ENCODE measurements around the gene AIFM2. TPM values are rescaled to one million over a fixed set of nuclear protein-coding genes. Genes with fewer than 3 reads are reported as not detected.
"Not testable (repeated sequence)": the region's sequence is repeated elsewhere in the genome, so short reads cannot be mapped to it uniquely, and the experiment has no call there.

The AIFM2 gene
- total RNA-seq, result 12.4 TPM

DNA sequence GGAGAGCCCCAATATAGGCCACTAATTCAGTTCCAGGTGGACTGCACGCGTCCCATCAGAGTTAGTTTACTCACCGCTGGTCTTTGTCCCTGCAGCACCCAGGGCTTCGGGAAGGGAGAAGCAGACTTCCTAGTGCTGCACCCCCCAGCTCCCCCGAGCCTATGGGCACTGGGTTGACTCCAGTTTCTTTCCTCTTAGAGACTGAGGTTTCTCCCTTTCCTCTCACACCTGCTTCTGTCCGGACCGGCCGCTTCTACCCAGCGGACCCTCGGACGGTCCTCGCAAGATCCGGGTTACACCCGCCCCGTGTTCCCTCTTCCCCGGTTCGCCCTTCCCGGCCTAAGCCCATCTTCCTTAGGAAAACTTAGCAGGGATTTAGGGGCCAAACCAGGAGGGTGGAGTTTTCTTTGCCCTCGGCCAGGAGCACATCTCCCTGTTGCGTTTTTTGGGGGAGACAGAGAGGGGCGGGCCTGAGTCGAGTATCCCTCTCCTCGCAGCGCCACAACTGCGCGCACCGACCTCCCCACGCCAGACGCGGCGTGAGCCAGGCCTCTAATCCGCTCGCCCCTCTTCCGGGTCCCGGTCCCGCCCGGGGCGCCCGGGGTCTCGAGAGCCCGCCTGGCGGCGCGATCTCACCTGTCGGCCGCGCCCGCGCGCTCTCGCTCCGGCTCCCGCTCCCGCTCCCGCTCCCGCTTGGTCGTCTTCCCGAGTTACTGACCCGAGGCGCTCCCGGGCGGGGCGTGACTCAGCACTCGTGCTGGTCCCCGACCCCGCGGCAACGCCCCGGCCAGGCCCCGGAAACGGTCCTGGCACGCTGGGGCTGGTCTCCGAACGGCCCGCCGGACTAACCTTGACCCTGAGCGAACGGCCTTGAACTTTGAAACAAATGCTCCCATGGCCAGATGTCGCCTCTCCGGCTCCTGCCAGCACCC lies at the start of gene AIFM2:
TSS of gene AIFM2 (minus strand) at position 728 of the 932 bp plus-strand sequence. CDS start 8,741 bp downstream, outside the sequence.
- peak; percentile 82 for DNase-seq (ENCODE audit: low spot score)

- DNase-seq (ENCODE audit: low spot score), result not testable (repeated sequence)
These were observed 46.6 kb upstream of the AIFM2 start for GRCh38 chr10:70179209-70179608.

DNA sequence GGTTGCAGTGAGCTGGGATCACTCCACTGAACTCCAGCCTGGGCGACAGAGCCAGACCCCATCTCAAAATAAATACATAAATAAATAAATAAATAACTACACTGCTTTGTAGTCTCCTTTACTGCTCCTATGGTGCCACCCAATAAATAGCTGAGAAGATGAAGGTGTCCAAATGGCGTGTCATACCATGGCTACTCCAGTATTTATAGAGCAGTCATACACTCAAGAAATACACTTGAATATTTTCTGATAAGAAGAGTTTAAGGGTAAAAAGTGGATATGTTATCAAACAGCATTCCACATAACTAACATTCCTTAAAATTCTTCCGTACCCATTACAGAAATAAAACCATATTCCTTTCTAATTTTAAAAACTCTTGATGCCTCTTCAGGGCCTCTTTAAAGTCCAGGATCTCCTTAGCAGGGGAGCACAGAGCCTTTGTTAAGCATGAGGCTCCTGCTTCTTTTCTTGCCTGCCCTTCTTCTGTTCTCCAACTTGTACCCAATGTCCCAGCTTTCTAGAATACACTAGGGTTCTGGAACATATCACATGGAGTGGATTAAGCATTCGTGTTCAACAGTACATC lies 45.6 kb upstream of the AIFM2 start:
- DNase-seq (ENCODE audit: low spot score), result no peak

DNA sequence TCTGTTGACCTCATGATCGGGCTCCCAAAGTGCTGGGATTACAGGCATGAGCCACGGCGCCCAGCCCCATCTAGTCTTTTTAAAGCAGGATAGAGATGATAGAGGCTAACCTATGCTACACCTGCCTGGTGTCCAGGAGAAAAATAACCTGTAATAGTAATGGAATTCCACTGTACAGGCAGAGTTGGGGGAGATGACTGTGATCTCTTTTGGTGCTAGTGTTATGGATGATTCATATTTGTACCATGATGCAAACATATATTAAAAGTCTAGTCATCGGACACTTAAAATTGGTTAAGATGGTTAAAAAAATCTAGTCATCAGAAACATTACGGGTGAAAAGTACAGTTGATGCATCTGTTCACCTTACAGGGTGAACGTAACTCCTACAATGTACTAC lies 43.8 kb upstream of the AIFM2 start:
- no peak for DNase-seq (ENCODE audit: low spot score)

DNA sequence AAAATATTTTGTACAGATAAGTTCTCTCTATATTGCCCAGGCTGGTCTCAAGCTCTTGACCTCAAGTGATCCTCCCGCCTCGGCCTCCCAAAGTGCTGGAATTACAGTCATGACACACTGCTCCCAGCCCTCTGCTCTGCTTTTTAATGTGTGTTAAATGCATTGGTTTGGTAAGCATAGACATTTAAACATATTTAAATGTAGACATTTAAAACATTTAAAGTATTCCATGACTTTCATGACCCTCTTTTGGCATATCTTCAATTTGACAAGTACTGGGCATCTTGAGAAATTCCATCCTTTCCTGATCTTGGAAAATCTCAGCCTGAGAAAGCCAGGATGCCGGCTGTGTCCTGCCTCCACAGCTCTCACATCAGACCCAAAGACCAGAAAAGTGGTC lies 42.9 kb upstream of the AIFM2 start:
- no peak for DNase-seq (ENCODE audit: low spot score)

DNA sequence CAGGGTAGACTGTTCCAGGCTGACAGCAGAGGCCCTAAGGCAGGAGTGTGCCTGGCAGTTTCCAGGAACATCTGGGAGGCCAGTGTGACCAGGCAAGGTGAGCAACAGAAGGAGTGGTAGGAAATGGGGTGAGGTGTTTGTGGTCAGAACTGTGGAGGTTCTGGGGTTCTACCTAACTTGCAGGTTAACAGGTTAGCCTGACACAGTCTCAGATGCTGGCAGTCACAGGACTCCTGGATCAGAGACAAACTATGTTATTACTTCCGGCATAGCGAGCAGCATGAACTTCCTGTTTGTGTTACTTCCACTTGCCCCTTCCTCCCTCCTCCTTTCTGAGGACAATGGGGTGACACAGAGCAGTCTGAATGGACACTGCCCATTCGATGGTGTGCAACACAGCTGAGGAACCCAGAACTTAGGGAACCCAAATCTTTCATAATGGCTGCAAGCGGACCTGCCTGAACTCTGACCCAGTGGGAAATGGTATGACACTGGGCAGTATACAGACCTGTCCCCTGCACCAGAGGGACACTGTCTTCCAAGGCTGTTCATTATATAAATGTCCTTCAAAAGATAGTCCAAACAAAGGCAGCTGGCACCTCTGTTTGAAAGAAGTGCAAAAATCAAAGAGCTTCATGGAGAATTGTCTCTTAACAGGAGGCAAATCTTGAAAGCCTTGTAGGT lies 41.6 kb upstream of the AIFM2 start:
- DNase-seq (ENCODE audit: low spot score), result no peak

DNA sequence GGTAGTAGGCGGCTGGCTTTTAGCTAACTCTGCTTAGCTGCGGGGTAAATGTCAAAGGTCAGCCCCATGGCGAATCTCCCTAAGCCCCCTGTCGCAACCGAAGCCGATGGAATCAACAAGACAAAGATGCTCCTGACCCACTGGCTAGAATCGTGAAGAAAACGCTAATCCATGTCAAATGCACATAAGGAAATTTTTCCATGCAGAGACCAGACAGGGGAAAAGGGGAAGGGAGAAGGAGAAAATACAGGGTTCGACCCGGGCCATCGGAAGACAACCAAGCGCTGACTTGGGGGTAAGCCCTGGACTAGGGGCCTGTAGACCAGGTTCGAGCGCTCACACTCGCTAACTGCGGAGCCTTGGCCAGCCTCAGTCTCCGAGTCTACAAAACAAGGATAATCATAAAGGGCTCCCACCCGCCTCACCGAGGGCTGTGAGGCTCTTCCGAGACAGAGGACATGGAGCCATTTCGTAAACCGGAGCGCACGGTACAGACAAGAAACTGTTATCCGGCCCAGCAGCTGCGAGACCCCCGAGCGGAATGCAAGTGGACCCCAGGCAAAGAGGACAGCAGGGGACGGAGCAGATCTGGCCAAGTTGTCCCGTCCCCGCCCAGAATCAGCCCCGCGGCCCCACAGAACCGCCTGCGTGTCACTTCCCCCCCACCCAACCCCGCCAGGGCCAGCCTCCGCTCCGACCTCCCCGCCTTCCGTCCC lies 37.2 kb upstream of the AIFM2 start:
- DNase-seq (ENCODE audit: low spot score), result no peak

DNA sequence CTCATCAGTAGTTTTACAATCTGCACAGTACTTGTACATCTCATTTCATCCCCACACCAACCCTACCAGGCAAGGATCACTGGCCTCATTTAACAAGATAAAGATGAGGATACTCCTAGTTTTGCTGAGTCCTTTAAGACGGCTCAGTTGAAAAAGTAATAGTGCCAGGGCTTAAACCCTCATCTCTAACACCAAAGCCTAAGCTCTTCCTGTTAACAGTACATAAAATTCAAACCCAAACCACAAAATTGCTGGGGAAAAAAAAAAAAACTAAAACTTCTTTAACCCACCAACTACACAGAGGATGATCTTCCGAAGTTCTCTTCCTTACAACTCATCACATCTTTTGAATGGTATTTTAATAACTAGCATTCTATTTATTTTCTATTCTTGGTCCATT lies 36.4 kb upstream of the AIFM2 start:
- no peak for DNase-seq (ENCODE audit: low spot score)

DNA sequence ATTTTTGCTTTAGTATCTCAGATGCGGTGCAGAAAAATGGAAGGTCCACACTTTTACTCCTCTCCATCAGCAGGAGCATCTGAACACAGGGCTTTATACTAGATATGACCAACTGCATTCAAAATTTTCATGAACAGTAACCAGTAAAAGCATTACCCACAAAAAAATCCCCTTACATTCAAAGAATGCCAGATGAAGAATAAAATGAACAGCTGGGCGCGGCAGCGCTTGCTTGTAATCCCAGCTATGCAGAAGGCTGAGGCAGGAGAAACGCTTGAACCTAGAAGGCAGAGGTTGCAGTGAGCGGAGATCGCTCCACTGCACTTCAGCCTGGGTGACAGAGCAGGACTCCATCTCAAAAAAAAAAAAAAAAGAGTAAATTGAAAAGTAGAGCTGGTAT lies 34.6 kb upstream of the AIFM2 start:
- no peak for DNase-seq (ENCODE audit: low spot score)

DNA sequence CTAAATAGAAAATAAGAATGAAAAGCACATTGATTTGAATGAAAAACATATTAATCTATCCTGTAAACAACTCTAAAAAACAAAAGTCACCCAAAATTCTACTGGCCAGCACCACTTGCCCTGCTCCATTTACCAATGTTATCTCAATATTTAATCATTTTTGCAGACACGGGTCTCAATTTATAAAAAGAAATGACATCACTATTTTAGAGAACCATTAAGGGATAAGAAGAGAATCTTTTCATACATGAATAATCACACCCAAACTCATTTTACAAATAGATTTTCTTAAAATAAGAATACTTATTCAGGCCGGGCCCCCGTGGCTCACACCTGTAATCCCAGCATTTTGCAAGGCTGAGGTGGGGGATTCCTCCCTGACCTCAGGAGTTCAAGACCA lies 33.8 kb upstream of the AIFM2 start:
- no peak for DNase-seq (ENCODE audit: low spot score)

DNA sequence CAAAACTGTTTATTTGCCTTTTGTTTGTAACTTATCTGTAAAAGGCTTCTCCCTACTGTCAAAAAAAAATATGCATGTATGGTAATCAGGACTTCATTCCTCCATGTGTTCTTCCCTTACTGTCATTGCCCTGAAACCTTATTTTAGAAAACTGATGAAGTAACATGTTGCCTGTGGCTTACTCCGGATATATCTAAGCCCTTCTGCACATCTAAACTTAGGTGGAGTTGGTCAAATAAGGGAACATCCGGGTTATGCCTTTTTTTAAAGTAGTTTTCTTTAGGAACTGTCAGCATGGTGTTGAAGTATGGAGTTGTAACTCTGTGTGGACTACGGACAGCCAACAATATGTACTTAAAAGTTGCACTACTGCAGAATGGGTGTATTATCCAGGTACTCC lies 31.5 kb upstream of the AIFM2 start:
- no peak for DNase-seq (ENCODE audit: low spot score)

DNA sequence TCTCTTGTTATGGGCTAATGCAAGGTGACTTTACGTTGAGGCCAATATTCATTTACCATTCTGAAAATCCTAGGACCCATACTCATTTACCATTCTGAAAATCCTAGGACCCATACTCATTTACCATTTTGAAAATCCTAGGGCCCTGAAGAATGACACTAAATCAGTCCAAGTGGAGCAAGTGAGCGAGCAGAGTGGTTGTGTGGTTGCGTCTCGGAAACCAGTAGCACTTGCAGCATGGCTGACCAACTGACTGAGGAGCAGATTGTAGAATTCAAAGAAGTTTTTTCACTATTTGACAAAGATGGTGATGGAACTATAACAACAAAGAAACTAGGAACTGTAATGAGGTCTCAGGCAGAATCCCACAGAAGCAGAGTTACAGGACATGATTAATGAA lies 30.8 kb upstream of the AIFM2 start:
- DNase-seq (ENCODE audit: low spot score), result no peak

DNA sequence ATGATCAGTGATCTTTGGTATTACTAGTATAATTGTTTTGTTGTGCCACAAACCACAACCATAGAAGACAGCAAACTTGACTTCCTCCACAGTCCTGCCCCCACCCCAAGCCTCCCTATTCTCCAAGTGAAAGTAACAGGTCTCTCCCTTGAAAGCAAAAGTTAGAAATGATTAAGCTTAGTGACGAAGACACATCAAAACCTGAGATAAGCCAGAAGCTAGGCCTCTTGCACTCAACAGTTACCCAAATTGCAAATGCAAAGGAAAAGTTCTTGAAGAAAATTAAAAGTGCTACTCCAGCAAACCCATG lies 30.2 kb upstream of the AIFM2 start:
- no peak for DNase-seq (ENCODE audit: low spot score)

GRCh38 chr10:70162151-70162891 lies 29.7 kb upstream of the AIFM2 start:
- no peak for DNase-seq (ENCODE audit: low spot score)

GRCh38 chr10:70160798-70161197 lies 28.2 kb upstream of the AIFM2 start:
- DNase-seq (ENCODE audit: low spot score), result no peak

- DNase-seq (ENCODE audit: low spot score), result not testable (repeated sequence)
These were observed 26.7 kb upstream of the AIFM2 start for GRCh38 chr10:70159366-70159765.

- no peak for DNase-seq (ENCODE audit: low spot score)
These were observed 25.5 kb upstream of the AIFM2 start for GRCh38 chr10:70158113-70158512.

DNA sequence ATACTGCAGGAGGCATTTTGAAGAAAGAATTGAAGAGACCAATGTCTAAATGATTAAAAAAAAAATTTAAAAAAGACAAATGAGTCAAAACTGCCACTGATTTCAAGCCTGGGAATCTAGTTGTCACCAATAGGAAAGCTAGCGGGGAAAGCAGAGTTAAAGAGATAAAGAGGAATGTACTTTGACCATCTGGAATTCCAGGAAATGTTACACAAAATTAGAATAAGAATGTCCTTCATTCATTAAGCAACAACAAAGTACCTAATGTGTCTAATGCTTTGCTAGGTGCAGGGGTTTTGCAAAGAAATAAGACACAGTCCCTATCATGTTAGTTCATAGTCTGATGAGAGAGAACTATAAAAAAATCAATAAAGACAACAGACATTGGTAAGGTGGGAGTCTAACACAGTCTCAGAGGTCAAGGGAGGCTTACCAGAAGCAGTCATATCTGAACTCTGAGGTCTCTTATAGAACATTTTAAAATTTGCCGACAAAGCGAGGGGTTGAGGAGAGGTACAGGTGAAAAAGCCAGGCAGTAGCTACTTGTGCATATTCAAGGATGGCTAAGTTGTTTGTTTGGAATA lies 22.7 kb upstream of the AIFM2 start:
- DNase-seq (ENCODE audit: low spot score), result no peak

DNA sequence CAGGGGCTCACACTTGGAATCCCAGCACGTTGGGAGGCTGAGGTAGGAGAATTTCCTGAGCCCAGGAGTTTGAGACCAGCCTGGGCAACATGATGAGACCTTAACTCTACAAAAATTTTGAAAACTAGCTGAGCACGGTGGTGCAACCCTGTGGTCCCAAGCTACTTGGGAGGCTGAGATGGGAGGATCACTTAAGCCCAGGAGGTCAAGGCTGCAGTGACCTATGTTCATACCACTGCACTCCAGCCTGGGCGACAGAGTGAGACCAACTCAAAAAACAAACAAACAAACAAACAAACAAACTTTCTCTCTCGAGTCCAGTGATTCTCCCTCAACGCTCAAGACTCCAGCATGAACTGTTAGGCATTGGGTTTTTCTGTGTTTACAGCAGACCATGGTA lies 15.9 kb upstream of the AIFM2 start:
- DNase-seq (ENCODE audit: low spot score), result no peak

- no peak for DNase-seq (ENCODE audit: low spot score)
These were observed 14.6 kb upstream of the AIFM2 start for GRCh38 chr10:70147259-70147625.

Data from ureter (tissue), 1 donor.